A549 (cell line): ENCODE results near the gene IPO11.

Source experiments
- CEBPB ChIP-seq, 2 experiments: fragments of >200 bp in 1 of 2; sonication (Bioruptor Twin) in 1 of 2; formaldehyde crosslinking in 1 of 2; IDR thresholded peaks; 2 replicates each; pipeline ENCODE4 v1.6.1; 2012 to 2016
- CHD2 ChIP-seq: fragments of 150-350 bp; IDR thresholded peaks from 2 replicates; pipeline ENCODE4 v1.6.1; 2014; ENCODE audit warnings: low read length; ENCODE audit not compliant: partially characterized antibody
- CTCF ChIP-seq: fragments of >200 bp; sonication (Bioruptor Twin); formaldehyde crosslinking; IDR thresholded peaks from 3 replicates; pipeline ENCODE4 v1.5.1; 2016
- FOSL2 ChIP-seq, 2 experiments: fragments of 450-650 bp in 1 of 2; fragments of >200 bp in 1 of 2; sonication (Bioruptor Twin) in 1 of 2; formaldehyde crosslinking; IDR thresholded peaks; 2 replicates each; pipeline versions ENCODE4 v1.5.0 to v1.6.1; 2016 to 2020; ENCODE audit warnings: mild to moderate bottlenecking in 1 of 2, moderate library complexity in 1 of 2
- GATA3 ChIP-seq: IDR thresholded peaks from 2 replicates; pipeline ENCODE4 v1.6.1; 2012; ENCODE audit warnings: borderline replicate concordance
- HDAC2 ChIP-seq: fragments of 200-600 bp; sonication (generic); IDR thresholded peaks from 2 replicates; pipeline ENCODE4 v1.6.1; 2016
- JUN ChIP-seq, 2 experiments: fragments of >200 bp; sonication (Bioruptor Twin); formaldehyde crosslinking; IDR thresholded peaks; 2 replicates in 1 of 2; 3 replicates in 1 of 2; pipeline ENCODE4 v1.6.1; 2016 to 2017
- POLR2A ChIP-seq: IDR thresholded peaks from 2 replicates; pipeline ENCODE4 v1.6.1; 2012; ENCODE audit warnings: mild to moderate bottlenecking, low read length
- ZFP36 ChIP-seq: fragments of 450-650 bp; IDR thresholded peaks from 2 replicates; pipeline ENCODE4 v1.6.1; 2014; ENCODE audit warnings: borderline replicate concordance; ENCODE audit not compliant: partially characterized antibody
- TF ChIP-seq, protein P1 (sequence below): fragments of 450-650 bp; IDR thresholded peaks from 2 replicates; pipeline ENCODE4 v1.6.1; 2014; ENCODE audit warnings: antibody characterized with exemption

DNA sequence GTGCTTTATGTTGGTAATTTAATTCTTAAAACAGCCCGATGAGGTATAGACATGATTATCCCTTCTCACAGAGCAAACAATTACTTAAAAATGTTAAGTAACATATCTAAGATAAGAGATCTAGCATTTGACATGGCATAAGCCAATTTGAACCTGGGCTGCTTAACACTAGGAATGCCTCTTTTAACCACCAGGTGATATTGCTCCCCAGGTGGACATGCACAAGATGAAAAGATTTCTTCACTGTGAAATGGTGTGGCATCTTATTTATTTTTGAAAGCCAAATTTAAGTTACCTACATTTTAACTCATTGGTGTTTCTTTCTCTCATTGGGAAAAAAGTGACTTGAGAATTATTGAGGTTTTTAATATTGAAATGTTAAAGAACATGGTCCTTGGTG, 150.3 kb downstream of the IPO11 start:
- no peak for TF ChIP-seq CEBPB (IDR thresholded peaks at IDR 0.05)
- no peak for TF ChIP-seq GATA3
- no peak for TF ChIP-seq CTCF
- TF ChIP-seq HDAC2, result no peak
- no peak for TF ChIP-seq FOSL2 (IDR thresholded peaks at IDR 0.05)
- TF ChIP-seq FOSL2 (CRISPR knock-in tag; IDR thresholded peaks at IDR 0.05), result no peak
- no peak for TF ChIP-seq POLR2A
- TF ChIP-seq ZFP36, result no peak
- TF ChIP-seq CHD2, result no peak
- no peak for TF ChIP-seq JUN (IDR thresholded peaks at IDR 0.05)
- TF ChIP-seq, protein P1, sequence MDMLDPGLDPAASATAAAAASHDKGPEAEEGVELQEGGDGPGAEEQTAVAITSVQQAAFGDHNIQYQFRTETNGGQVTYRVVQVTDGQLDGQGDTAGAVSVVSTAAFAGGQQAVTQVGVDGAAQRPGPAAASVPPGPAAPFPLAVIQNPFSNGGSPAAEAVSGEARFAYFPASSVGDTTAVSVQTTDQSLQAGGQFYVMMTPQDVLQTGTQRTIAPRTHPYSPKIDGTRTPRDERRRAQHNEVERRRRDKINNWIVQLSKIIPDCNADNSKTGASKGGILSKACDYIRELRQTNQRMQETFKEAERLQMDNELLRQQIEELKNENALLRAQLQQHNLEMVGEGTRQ, result no peak
